ENCODE data around the gene FLII.

FLII gene

DNA sequence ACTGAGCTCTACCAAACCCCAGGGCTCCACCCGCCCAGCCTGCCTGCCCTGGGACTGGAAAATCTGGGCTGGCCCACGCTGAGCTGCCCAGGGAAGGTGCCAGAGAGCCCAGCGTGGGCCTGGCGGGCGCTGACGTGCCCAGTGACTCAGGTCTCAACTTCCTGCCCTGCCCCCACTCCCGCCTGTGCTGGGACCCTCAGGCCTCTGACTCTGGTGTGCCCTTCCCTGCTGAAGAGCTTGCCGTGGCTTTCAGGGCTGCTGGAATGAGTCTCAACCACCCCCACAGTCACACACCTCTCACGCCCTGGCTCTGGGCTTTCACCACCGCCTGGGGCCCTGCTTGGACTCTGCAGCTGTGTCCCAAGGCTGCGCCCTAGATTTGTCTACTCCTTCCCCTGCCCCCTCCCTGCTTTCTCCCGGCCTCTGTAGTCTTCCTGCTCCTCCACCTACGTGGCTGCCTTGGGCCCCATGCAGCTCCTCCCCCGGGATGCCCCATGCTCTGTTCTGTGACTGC lies 22.7 kb downstream of the FLII start:
- no peak overlapping the region for H3K4me3 ChIP-seq (ENCODE audit: control insufficient read depth, low read depth, low read length)
- TF ChIP-seq CTCF (IDR thresholded peaks at IDR 0.05; ENCODE audit: control insufficient read depth, insufficient read depth, low read depth, low read length, missing control alignments) = no peak
- no peak for DNase-seq (ENCODE audit: low read depth)

GRCh38 chr17:18234853-18235380 lies 23.6 kb downstream of the FLII start:
- no peak overlapping the region for H3K4me3 ChIP-seq (ENCODE audit: control insufficient read depth, low read depth, low read length)

GRCh38 chr17:18233803-18234518 lies 24.6 kb downstream of the FLII start:
- H3K4me3 ChIP-seq (ENCODE audit: control insufficient read depth, low read depth, low read length) = no peak overlapping the region
- no peak for DNase-seq (ENCODE audit: low read depth)
- no peak for TF ChIP-seq CTCF (IDR thresholded peaks at IDR 0.05; ENCODE audit: control insufficient read depth, insufficient read depth, low read depth, low read length, missing control alignments)

More at GRCh38 chr17:18234853-18235380, 23.6 kb downstream of the FLII start:
- DNase-seq (ENCODE audit: low read depth) = no peak
- TF ChIP-seq CTCF (IDR thresholded peaks at IDR 0.05; ENCODE audit: control insufficient read depth, insufficient read depth, low read depth, low read length, missing control alignments) = no peak

DNA sequence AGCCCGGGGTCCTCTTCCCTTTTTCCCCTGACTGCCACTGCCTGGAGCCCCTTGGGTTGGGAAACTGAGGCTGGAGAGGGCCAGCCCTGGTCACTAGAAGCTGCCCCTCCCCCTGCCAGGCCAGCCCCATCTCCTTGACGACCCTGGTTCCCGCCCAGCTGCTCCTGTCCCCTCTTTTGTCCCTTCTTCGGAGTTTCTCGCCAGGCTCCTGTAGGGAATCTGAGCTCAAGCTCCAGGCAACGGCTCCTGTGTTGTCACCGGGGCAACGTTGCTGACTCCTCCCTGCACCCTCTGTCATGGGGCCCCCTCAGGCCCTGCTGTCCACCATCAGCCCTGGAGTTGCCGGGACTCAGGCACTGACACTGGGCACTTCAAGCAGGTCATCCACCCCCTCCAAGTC lies 27.4 kb downstream of the FLII start:
- DNase-seq (ENCODE audit: low read depth) = no peak
- H3K4me3 ChIP-seq (ENCODE audit: control insufficient read depth, low read depth, low read length) = no peak overlapping the region
- TF ChIP-seq CTCF (IDR thresholded peaks at IDR 0.05; ENCODE audit: control insufficient read depth, insufficient read depth, low read depth, low read length, missing control alignments) = no peak

DNA sequence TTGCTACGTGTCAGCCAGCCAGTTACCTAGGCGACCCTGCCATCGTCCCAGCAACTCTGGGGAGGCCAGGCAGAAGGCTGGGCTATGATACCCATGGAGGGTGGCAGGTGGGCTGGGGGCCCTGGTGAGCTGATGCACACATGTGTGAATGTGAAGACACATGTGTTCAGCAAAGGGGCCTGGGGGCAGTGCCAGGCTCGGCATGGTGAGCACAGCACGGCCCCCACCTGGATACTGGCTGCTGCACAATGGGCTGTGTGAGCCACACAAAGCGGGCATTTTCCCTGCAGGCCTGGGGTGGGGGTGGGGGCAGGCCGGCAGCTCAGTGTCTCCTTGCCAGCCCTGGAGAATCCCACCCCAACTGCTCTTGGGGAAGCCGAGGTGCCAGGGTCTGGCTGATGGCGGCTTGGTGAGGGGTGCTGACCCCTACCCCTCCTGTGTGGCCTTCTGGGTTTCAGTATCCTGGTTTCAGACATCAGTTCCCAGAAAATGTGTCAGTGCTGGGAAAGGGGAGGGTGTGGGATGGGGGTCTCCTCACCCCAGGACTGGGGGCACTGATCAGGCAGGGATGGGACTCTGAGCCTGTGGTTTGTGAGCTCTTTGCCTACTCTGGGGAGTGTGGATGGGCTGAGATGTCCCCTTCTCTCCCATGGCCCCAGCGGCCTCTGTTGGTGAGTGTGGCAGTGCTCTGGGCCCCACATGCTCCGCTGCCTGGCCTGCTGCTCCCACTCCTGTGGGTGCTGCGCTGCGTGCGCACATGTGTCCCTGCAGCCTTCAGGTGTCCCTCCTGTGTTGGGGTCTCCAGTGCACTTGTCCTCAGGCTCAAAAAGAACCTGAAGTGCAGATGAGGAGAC lies 28.0 kb downstream of the FLII start:
- no peak overlapping the region for H3K4me3 ChIP-seq (ENCODE audit: control insufficient read depth, low read depth, low read length)
- DNase-seq (ENCODE audit: low read depth) = no peak
- TF ChIP-seq CTCF (IDR thresholded peaks at IDR 0.05; ENCODE audit: control insufficient read depth, insufficient read depth, low read depth, low read length, missing control alignments) = no peak

DNA sequence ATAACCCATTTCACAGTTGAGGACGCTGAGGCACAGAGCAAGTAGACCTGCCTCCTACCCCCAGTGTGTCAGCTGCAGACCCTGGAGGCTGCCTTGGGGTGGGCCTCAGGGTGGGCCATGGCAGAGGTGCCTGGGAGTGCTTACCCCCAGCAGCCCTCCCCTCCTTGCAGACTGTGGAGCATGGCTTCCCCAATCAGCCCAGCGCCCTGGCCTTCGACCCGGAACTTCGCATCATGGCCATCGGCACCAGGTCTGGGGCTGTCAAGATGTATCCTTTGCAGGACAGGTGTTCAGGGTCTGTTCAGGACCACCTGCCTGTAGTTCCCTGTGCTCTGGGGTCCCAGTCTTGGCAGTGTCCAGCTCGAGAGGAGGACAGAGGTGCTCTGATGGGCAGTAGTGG lies 28.8 kb downstream of the FLII start:
- no peak overlapping the region for H3K4me3 ChIP-seq (ENCODE audit: control insufficient read depth, low read depth, low read length)
- TF ChIP-seq CTCF (IDR thresholded peaks at IDR 0.05; ENCODE audit: control insufficient read depth, insufficient read depth, low read depth, low read length, missing control alignments) = no peak
- no peak for DNase-seq (ENCODE audit: low read depth)

Measured in AG09309 (cell line).